Measurements from ENCODE around the gene NBR1. TPM values are rescaled to one million over a fixed set of nuclear protein-coding genes. Genes with fewer than 3 reads are reported as not detected.
"Not testable (repeated sequence)": the region's sequence is repeated elsewhere in the genome, so short reads cannot be mapped to it uniquely, and the experiment has no call there.

NBR1 gene
- total and polyA plus RNA-seq, 2 donors: 50.1 to 61.4 TPM

DNA sequence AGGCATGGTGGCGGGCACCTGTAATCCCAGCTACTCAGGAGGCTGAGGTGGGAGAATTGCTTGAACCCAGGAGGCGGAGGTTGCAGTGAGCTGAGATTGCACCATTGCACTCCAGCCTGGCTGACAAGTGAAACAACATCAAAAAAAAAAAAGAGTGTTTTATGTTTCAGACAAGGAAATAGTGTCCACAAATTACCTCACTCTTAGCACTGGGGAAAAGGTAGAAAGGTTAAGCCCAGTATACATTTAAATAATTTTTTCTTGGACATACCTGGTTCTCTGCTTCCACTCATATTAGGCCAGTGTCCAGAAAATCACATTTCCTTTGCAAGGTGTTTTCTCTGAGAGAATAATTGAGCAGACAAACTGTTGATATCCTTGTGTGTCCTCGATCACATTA lies 32.0 kb downstream of the NBR1 start:
- not testable (repeated sequence) for H3K4me1 ChIP-seq (ENCODE audit: control insufficient read depth in 2 of 2, insufficient read depth in 2 of 2, low read length in 2 of 2); H3K27ac ChIP-seq (ENCODE audit: low read depth in 1 of 2, low read length in 1 of 2); H3K4me3 ChIP-seq (ENCODE audit: low read length in 2 of 2); DNase-seq (ENCODE audit: low read depth in 6 of 9, low spot score in 9 of 9); H3K27me3 ChIP-seq (ENCODE audit: control insufficient read depth in 2 of 2, insufficient read depth in 1 of 2, low read length in 1 of 2); H3K9me3 ChIP-seq (ENCODE audit: control insufficient read depth in 2 of 2, insufficient read depth in 1 of 2, low read length in 1 of 2)
- H3K36me3 ChIP-seq (ENCODE audit: control insufficient read depth in 2 of 2, insufficient read depth in 2 of 2, low read length in 1 of 2): peaks cover 75 to 76% of the 10 kb centered on the region in 2 donors
- 97% methylated on average over 3 of the region's 3 CpGs for WGBS

DNA sequence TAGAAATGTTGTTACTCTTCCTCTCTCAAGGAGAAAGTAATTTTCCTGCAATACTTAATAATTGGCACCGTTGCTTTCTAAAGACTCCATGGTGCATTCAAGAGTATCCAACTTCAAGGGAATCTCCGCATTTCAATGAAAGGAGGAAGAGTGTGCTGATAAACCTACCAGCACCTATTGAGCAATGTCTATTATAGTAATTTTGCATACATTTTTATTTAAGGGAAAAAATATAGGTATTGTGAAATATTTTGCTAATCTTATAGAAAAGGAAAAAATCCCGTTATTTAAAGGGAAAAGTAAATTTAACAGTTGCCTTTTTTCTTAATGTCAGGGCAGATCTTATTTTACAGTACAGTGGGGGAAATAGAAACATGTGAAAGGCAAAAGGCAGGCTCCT lies 39.6 kb downstream of the NBR1 start:
- H3K27me3 ChIP-seq (ENCODE audit: control insufficient read depth in 2 of 2, insufficient read depth in 1 of 2, low read length in 1 of 2): no peaks in the 10 kb centered on the region
- H3K9me3 ChIP-seq (ENCODE audit: control insufficient read depth in 2 of 2, insufficient read depth in 1 of 2, low read length in 1 of 2): no peaks in the 10 kb centered on the region
- H3K4me1 ChIP-seq (ENCODE audit: control insufficient read depth in 2 of 2, insufficient read depth in 2 of 2, low read length in 2 of 2): peaks cover 21 to 26% of the 10 kb centered on the region in 2 donors
- no peak overlapping the region for H3K4me3 ChIP-seq (ENCODE audit: low read length in 2 of 2)
- H3K27ac ChIP-seq (ENCODE audit: low read depth in 1 of 2, low read length in 1 of 2): peak overlapping the region in 1 of 2 donors; percentile 63
- no peak for DNase-seq (ENCODE audit: low read depth in 6 of 9, low spot score in 9 of 9)
- H3K36me3 ChIP-seq (ENCODE audit: control insufficient read depth in 2 of 2, insufficient read depth in 2 of 2, low read length in 1 of 2): peaks cover 25 to 29% of the 10 kb centered on the region in 2 donors
- 78% methylated on average over 3 of the region's 3 CpGs for WGBS

DNA sequence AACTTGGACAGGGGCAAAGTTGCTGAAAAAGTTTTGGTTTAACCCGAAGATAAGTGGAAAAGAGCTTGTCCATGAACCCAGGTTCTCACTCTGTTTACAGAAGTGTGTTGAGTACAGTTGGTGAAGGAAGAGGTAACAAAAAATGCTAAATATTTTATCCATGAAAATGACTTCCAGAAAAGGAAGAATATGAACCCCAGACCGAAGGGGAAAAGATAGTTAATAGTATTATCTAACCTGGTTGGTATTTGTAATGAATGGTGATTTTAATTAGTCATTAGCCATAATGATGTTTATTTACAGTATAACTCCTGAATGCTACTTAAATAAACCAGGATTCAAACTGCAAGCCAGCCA lies 40.1 kb downstream of the NBR1 start:
- Histone ChIP-seq H3K27me3 (ENCODE audit: control insufficient read depth in 2 of 2, insufficient read depth in 1 of 2, low read length in 1 of 2) (no peaks in the 10 kb centered on the region), H3K27ac (ENCODE audit: low read depth in 1 of 2, low read length in 1 of 2) (peak overlapping the region; percentile 21 to 63), H3K4me1 (ENCODE audit: control insufficient read depth in 2 of 2, insufficient read depth in 2 of 2, low read length in 2 of 2) (peaks cover 21 to 26% of the 10 kb centered on the region in 2 donors), H3K4me3 (ENCODE audit: low read length in 2 of 2) (peak overlapping the region; percentile 57 to 68), H3K9me3 (ENCODE audit: control insufficient read depth in 2 of 2, insufficient read depth in 1 of 2, low read length in 1 of 2) (no peaks in the 10 kb centered on the region), H3K36me3 (ENCODE audit: control insufficient read depth in 2 of 2, insufficient read depth in 2 of 2, low read length in 1 of 2) (peaks cover 28 to 33% of the 10 kb centered on the region in 2 donors)
- 17% methylated on average over 2 of the region's 2 CpGs for WGBS
- DNase-seq (ENCODE audit: low read depth in 6 of 9, low spot score in 9 of 9): peak in 1 of 9 donors; percentile 16

DNA sequence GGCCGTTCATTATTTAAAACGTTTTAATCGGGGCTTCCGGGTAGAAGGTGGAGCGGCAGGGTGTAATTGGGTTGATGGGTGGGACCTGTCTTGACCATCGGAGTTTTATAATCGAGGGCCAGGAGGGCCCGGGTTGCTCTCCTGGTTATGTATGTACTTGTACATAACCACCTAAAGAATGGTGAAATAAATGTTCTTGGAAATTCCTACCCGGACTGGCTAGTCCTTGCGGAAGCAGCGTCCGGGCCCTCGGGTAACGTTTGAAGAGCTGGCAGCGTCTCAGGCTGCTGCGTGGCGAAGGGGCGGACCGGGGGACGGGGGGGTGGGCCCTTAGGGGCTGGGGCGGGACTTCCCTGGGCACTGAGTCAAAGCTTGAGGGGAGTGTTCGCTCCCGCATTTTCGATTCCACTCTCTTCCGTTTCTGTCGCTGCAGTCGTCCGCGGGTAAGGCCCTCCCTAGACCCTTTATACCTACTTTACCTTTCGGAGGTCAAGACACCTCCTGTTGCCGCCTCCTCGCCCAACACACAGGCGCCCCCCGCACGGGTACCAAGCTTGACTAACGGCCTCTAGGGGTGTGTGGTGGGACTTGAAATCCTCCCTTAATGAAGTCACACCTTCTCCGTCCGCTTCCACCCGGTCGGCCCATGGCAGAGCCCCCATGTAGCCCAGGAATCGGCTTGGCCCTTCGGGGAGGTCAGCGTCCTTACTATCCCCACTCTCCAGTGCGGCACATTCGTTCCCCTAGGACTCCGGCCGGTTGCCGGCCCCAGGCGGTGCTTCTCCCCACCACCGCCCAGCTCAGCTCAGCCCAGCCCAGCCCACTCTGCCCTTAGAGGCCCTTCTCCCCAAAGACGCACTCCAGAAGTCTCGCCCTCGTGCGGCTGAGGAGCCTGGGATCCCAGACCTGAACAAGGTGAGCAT lies 40.7 kb downstream of the NBR1 start, which contains the start of gene TMEM106A:
TSS of gene TMEM106A (plus strand) at position 396 of the 923 bp plus-strand sequence. CDS start 1,167 bp downstream, outside the sequence.
- DNase-seq (ENCODE audit: low read depth in 6 of 9, low spot score in 9 of 9): peak in 7 of 9 donors; percentile 61 to 86 (median 70)
- WGBS: under 1% methylated on average over 54 of the region's 54 CpGs
- H3K36me3 ChIP-seq (ENCODE audit: control insufficient read depth in 2 of 2, insufficient read depth in 2 of 2, low read length in 1 of 2): peaks cover 28 to 35% of the 10 kb centered on the region in 2 donors
- H3K4me1 ChIP-seq (ENCODE audit: control insufficient read depth in 2 of 2, insufficient read depth in 2 of 2, low read length in 2 of 2): peaks cover 21 to 26% of the 10 kb centered on the region in 2 donors
- H3K4me3 ChIP-seq (ENCODE audit: low read length in 2 of 2): peak within 1 kb of the TSS; percentile 57 to 68
- peak within 1 kb of the TSS; percentile 63 to 74 for H3K27ac ChIP-seq (ENCODE audit: low read depth in 1 of 2, low read length in 1 of 2)
- no peaks in the 10 kb centered on the region for H3K9me3 ChIP-seq (ENCODE audit: control insufficient read depth in 2 of 2, insufficient read depth in 1 of 2, low read length in 1 of 2)
- H3K27me3 ChIP-seq (ENCODE audit: control insufficient read depth in 2 of 2, insufficient read depth in 1 of 2, low read length in 1 of 2): no peaks in the 10 kb centered on the region

DNA sequence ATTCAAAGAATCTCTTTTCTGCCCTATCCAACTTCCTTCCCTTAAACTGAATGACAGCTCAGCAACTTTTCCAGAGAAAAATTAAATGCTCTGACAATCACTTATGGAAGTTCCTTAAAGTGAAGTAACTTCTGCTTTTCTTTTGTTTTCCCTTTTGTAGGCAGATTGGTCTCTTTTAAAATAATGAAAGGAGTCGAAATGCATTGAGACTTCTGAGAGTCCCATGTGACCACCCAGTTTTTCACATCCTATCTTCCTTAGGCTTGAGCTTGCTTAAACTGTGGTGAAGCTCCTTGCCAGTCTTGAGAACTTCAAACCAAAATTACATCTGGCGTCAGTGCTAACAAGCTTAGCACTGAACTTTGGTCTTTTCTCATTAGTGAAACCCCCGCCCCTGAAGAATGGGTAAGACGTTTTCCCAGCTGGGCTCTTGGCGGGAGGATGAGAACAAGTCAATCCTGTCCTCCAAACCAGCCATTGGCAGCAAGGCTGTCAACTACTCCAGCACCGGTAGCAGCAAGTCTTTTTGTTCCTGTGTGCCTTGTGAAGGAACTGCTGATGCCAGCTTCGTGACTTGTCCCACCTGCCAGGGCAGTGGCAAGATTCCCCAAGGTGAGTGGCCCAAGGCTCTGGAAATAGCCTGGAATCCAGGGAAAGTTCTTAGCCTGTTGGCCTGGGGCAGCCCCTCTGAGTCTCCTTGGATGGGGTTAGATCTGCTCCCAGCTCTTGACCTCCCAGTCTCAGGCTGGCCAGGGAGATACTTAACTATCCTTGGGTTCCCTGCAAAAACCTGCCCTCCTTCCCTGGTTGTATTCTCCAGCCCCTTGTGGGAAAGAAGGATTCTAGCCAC lies 41.9 kb downstream of the NBR1 start:
- peak in 3 of 9 donors; percentile 32 to 56 (median 38) for DNase-seq (ENCODE audit: low read depth in 6 of 9, low spot score in 9 of 9)
- WGBS: 25% methylated on average over 7 of the region's 7 CpGs

DNA sequence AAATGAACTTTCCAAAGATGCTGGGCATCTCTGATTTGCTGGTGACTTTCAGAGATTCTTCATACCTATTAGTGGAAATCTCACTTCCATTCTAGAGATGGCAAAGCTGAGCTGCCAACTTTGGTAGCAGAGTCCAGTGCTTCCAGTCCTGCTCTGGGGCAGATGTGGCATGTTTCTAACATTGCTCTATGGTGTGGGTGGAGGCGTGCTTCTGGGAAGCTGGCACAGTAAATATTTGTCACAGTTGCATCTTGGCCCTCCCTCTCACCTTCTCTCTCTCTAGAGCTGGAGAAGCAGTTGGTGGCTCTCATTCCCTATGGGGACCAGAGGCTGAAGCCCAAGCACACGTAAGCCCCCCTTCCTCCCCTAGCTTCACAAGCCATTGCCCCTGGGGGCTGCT lies 42.5 kb downstream of the NBR1 start:
- peaks cover 31 to 40% of the 10 kb centered on the region in 2 donors for H3K4me1 ChIP-seq (ENCODE audit: control insufficient read depth in 2 of 2, insufficient read depth in 2 of 2, low read length in 2 of 2)
- 95% methylated on average over 2 of the region's 2 CpGs for WGBS
- no peak for DNase-seq (ENCODE audit: low read depth in 6 of 9, low spot score in 9 of 9)
- H3K27ac ChIP-seq (ENCODE audit: low read depth in 1 of 2, low read length in 1 of 2): peak overlapping the region in 1 of 2 donors; percentile 30
- H3K4me3 ChIP-seq (ENCODE audit: low read length in 2 of 2): no peak overlapping the region
- peaks cover 20 to 23% of the 10 kb centered on the region in 2 donors for H3K36me3 ChIP-seq (ENCODE audit: control insufficient read depth in 2 of 2, insufficient read depth in 2 of 2, low read length in 1 of 2)
- no peaks in the 10 kb centered on the region for H3K9me3 ChIP-seq (ENCODE audit: control insufficient read depth in 2 of 2, insufficient read depth in 1 of 2, low read length in 1 of 2)
- no peaks in the 10 kb centered on the region for H3K27me3 ChIP-seq (ENCODE audit: control insufficient read depth in 2 of 2, insufficient read depth in 1 of 2, low read length in 1 of 2)

More for the DNA sequence above, 41.9 kb downstream of the NBR1 start:
- Histone ChIP-seq H3K4me3 (ENCODE audit: low read length in 2 of 2) (peak overlapping the region; percentile 57 to 68), H3K27ac (ENCODE audit: low read depth in 1 of 2, low read length in 1 of 2) (peak overlapping the region; percentile 34 to 74), H3K36me3 (ENCODE audit: control insufficient read depth in 2 of 2, insufficient read depth in 2 of 2, low read length in 1 of 2) (peaks cover 19 to 26% of the 10 kb centered on the region in 2 donors), H3K9me3 (ENCODE audit: control insufficient read depth in 2 of 2, insufficient read depth in 1 of 2, low read length in 1 of 2) (no peaks in the 10 kb centered on the region), H3K27me3 (ENCODE audit: control insufficient read depth in 2 of 2, insufficient read depth in 1 of 2, low read length in 1 of 2) (no peaks in the 10 kb centered on the region), H3K4me1 (ENCODE audit: control insufficient read depth in 2 of 2, insufficient read depth in 2 of 2, low read length in 2 of 2) (peaks cover 28 to 35% of the 10 kb centered on the region in 2 donors)

DNA sequence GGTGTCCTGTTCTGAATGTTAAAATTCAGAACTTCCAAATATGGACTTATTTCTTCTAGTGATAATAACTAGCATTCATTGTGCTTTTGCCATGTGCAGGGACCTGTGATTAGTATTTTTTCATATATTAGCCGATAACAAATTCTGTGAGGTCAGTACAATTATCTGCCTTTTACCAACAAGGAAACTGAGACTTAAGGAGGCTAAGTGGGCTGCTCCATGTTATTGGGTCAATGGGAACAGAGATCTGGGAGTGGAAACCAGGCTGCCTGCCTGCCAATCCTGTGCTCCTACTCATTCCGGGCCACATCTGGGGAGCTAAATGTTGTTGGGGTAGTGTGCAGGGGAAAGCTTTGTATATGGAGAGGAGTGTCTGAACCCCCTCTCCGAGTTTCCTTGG lies 44.3 kb downstream of the NBR1 start:
- peaks cover 10 to 13% of the 10 kb centered on the region in 2 donors for H3K36me3 ChIP-seq (ENCODE audit: control insufficient read depth in 2 of 2, insufficient read depth in 2 of 2, low read length in 1 of 2)
- H3K27me3 ChIP-seq (ENCODE audit: control insufficient read depth in 2 of 2, insufficient read depth in 1 of 2, low read length in 1 of 2): no peaks in the 10 kb centered on the region
- no peak overlapping the region for H3K27ac ChIP-seq (ENCODE audit: low read depth in 1 of 2, low read length in 1 of 2)
- peaks cover 31 to 40% of the 10 kb centered on the region in 2 donors for H3K4me1 ChIP-seq (ENCODE audit: control insufficient read depth in 2 of 2, insufficient read depth in 2 of 2, low read length in 2 of 2)
- H3K9me3 ChIP-seq (ENCODE audit: control insufficient read depth in 2 of 2, insufficient read depth in 1 of 2, low read length in 1 of 2): no peaks in the 10 kb centered on the region
- WGBS: 99% methylated on average over 3 of the region's 3 CpGs
- no peak for DNase-seq (ENCODE audit: low read depth in 6 of 9, low spot score in 9 of 9)
- H3K4me3 ChIP-seq (ENCODE audit: low read length in 2 of 2): no peak overlapping the region

DNA sequence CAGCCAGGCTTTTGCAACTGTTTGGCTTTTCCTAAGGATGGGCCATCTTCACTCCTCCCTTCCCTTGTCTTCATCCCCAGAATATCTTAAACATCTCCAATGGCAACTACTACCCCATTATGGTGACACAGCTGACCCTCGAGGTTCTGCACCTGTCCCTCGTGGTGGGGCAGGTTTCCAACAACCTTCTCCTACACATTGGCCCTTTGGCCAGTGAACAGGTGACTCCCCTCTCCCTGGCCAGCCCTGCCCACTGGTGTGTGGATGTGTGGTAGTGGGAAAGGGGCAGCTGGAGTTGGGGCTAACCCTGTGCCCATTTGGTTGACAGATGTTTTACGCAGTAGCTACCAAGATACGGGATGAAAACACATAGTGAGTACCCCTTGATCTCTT lies 45.4 kb downstream of the NBR1 start:
- WGBS: over 99% methylated on average over 4 of the region's 4 CpGs
- H3K27ac ChIP-seq (ENCODE audit: low read depth in 1 of 2, low read length in 1 of 2): no peak overlapping the region

More for the DNA sequence above, 45.4 kb downstream of the NBR1 start:
- H3K4me3 ChIP-seq (ENCODE audit: low read length in 2 of 2): no peak overlapping the region
- no peaks in the 10 kb centered on the region for H3K27me3 ChIP-seq (ENCODE audit: control insufficient read depth in 2 of 2, insufficient read depth in 1 of 2, low read length in 1 of 2)
- H3K9me3 ChIP-seq (ENCODE audit: control insufficient read depth in 2 of 2, insufficient read depth in 1 of 2, low read length in 1 of 2): no peaks in the 10 kb centered on the region
- DNase-seq (ENCODE audit: low read depth in 6 of 9, low spot score in 9 of 9): no peak
- peaks cover 27 to 37% of the 10 kb centered on the region in 2 donors for H3K4me1 ChIP-seq (ENCODE audit: control insufficient read depth in 2 of 2, insufficient read depth in 2 of 2, low read length in 2 of 2)
- peaks cover 10 to 18% of the 10 kb centered on the region in 2 donors for H3K36me3 ChIP-seq (ENCODE audit: control insufficient read depth in 2 of 2, insufficient read depth in 2 of 2, low read length in 1 of 2)
